Hematopoietic multipotent progenitor cell treated with erythropoietin and hydrocortisone succinate and interleukin-3 and kit ligand, for 4 days (in vitro differentiated cells): ENCODE results near the gene SGIP1.

Experiments used
- DNase-seq: peaks from one replicate; pipeline ENCODE4 v3.0.0-alpha.2; 2015

Gene SGIP1

GRCh38 chr1:66525086-66525485 is 8.9 kb upstream of the SGIP1 start:
- DNase-seq = no peak

DNA sequence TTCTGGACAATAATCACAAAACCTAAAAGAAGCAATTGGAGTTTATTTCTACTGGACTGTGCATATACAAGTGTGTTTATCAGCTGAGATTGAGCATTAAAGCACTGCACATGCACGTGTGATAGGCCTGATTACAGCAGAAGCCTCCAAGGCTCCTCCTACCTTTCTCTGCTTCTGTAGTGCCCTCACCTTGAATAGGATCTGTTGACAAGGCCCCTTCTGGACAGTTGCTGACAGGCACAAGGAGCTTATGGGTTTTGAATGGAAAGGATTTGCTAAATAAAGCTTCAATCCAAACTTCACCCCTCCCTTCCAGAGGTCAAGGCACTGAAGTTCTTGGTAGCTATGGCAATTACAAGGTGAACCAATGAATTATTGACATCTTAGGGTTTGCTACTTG is 7.9 kb upstream of the SGIP1 start:
- no peak for DNase-seq

GRCh38 chr1:66526991-66527390 is 7.0 kb upstream of the SGIP1 start:
- DNase-seq = no peak

GRCh38 chr1:66527686-66528085 is 6.3 kb upstream of the SGIP1 start:
- DNase-seq = no peak

DNA sequence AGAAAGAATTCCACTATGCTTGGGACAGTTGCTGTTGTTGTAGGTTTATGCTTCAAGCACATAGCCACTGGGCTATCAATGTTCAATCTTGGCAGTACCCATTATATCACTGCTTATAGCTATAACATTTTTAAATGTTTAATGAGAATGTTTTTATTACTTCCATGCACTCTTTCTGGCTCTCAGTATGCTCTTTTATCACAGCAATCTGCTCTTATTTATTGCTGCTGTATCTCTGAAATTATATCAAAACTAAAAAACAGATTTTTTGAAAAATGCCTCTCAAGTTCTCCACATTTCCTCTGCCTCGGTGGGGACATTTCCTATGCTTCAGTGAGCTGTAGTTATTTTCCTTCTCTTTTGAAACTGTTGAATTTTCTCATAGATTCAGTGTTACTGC is 5.4 kb upstream of the SGIP1 start:
- DNase-seq = no peak

DNA sequence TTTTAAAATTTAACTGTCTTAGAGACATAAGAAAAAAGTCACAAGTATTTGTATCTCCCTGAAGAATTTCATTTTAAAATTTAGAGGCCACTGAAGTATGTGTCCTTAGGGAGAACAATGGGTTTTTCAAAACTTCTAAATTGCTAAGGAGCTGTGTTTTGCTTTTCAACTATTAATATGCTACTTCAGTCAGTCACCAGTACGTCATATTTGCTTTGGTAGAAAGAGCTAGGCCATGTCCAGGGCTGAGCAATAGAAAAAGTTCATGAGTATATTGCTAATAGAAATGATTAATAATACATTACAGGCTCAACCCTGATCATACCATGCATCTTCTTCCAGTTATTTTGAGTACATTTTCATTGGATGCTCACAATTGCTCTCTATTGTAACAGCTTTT is 1.7 kb upstream of the SGIP1 start:
- no peak for DNase-seq

GRCh38 chr1:66532798-66533783 is 862 bp upstream of the SGIP1 start:
- peak; percentile 47 for DNase-seq

DNA sequence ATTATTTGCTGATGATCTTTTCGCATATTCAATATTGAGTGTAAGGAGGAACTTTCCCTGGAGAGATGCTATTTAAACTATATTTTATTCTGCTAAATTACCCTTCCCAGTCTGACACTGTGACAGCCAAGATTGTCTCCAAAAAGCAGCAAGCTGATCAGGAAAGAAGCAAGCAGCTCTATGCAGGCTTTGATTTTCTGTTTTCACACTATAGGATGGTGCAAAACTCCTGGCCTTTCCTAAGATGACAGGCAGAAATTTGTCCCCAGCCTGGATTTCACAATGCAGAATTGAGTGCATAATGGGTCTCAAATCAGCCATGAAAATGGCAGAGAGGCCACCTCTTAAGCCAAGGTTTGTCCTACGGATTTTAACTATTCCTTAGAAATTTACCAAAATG is 1.1 kb downstream of the SGIP1 start:
- DNase-seq = no peak

GRCh38 chr1:66535853-66536252 is 1.9 kb downstream of the SGIP1 start:
- no peak for DNase-seq

- no peak for DNase-seq
Measured at GRCh38 chr1:66537718-66538117, 3.8 kb downstream of the SGIP1 start.

DNA sequence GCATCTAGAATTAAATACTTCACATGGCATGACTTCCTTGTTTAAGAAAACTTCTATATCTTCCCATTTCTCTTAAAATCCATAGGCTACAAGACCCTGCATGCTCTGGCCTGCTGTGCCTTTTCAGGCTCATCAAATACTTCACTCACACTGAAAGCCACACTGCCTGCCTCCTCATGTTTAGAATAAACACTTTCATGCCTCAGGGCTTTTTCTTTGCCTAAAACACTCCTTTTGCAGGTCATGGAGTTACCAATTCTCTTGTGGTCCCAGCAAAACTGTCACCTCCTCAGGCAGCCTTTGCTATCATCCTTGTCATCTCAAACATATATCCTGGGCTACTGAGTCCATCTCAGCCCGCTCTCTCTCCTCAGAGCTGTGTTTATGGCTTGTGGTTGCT is 5.5 kb downstream of the SGIP1 start:
- no peak for DNase-seq

- DNase-seq = no peak
Measured at GRCh38 chr1:66540434-66541032, 6.6 kb downstream of the SGIP1 start.

DNA sequence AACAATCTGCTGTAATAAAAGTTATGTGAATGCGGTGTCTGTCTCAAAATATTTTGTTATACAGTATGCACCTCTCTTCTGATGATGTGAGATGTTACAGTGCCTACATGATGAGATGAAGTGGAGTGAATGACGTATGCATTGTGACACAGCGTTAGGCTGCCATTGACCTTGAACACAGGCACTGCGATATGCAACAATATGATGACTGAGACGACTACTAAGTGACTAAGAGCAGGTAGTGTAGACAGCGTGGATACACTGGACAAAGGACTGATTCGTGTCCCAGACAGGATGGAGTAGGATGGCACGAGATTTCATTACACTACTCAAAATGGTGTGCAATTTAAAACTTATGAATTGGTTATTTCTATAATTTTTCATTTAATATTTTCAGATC is 8.4 kb downstream of the SGIP1 start:
- DNase-seq = no peak

DNA sequence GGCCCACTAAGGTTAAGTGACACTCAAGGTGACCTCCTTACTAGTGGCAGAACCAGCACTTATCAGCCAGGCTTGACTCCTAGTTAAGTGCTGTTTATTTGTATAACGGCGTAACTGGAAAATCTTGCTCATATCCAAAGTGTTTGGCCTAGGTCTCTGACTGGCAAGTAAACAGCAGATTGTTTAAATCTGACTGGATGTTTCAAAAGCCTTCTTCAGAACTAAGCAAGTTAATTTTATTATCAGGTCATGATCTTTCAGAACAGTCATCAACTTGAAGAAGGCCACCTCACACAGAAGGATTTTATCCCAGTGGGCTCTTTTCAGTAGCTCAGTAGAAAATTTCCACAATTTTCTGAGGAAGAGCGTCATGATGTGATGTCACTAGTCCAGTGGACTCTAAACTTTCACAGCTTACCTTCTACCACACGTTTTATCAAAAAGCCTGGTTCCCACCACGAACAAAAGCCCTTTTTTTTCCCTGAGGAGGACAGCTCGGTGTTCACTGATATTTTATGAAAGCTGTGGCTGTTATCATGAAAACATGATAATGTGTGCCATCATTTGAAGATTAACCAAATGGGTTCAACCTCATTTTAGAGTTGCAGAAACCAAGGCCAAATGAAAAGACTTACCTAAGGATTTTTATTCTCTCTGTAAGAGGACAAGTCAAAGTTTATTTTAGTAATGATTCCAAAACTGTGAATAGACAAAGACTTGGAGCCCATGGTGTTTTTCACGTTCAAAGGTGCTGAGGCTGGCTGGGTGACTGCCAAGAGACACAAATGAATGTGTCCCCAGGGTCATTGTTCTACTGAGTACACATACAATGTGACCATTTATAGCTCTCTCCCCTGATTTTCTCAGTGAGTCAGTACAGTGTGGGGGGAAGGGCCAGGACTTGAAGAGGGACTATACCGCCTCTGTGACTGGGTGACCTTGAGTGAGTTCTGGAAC is 9.1 kb downstream of the SGIP1 start:
- no peak for DNase-seq

DNA sequence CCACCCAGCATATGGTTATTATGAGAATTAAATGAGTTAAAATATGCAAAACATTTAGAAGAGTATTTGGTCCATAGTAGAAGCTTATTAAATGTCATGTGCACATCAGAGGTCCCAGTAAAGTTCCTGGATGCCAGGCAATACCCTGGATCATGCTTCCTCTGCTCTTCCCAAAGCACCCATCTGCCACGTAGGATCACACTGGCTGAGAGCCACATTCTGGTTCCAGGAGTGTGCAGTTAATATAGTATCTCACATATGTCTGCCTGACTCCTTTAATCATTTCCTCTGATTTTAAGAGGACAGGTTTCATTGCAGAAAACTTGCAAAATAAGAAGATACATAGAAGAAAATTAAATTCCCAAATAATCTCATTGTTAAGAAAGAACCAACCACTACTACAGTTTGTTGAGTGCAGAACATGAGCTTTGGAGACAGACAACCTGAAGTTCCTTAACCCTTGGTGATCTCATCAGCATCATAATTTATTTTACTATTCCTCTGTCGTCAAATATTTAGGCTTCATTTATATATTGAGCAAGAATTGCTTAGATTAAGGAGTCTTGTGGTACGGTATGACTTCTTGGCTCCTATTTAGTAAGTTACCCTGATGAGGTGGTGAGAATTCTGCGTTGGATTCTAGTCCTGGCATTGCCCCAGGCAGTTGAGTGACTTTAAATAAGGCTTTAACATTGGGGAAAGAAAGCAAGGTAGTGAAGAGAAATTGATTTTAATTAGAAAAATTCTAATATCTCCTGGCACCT is 12.3 kb downstream of the SGIP1 start:
- no peak for DNase-seq

- no peak for DNase-seq
Measured at GRCh38 chr1:66549017-66549416, 15.1 kb downstream of the SGIP1 start.

DNA sequence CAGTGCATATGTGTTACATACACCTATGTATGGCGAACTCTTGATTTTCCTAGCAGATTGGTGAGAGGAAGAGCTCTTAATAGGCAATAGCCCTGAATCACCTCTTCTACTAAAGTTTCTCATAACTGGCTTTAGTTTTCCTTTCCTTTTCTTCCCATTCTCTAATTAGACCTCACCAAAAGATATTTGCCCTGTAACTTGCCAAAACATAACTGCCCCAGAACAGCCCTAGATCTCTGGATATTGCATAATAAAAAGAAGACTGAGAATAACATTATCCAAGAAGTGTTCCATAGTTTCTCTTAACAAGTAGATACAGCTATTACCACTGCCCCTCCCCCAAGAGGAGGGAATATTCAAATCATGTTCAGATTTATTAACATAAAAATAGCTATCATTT is 16.3 kb downstream of the SGIP1 start:
- no peak for DNase-seq

DNA sequence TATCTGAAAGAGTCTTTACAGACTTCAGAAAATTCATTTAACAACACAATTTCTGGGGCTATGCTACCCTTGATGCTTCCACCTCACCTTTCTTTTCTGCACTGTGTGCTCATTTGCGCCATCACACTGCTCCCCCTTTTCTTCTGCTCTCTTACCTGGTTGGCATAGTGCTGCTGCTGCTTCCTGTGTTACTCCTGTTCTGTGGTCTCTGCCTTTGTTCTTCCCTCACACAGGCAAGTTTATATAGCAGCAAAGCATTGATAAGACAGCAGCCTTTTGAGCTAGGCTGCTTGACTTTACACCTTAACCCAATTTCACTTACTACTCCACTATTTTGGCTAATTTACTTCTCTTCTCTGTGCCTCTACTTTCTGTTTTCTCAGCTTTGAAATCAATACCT is 18.3 kb downstream of the SGIP1 start:
- DNase-seq = no peak

DNA sequence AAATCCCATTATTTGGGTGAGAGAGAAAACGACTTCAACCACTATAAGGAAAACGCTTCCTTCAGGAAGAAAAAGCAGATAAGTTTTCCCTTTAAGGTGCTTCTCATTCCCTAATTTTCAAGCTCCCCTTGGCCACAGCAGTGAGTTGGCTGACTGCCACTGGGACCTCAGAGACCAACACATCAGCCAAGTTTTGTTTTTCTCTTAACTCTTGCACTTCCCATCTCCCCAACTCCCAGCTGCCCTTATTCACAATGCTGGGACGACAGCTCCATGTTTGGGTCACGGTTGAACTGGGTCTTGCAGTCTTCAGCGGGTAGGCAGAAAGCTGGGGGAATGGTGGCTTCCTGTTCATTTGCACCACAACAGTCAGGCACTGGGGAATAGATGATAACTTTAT is 18.9 kb downstream of the SGIP1 start:
- DNase-seq = no peak

DNA sequence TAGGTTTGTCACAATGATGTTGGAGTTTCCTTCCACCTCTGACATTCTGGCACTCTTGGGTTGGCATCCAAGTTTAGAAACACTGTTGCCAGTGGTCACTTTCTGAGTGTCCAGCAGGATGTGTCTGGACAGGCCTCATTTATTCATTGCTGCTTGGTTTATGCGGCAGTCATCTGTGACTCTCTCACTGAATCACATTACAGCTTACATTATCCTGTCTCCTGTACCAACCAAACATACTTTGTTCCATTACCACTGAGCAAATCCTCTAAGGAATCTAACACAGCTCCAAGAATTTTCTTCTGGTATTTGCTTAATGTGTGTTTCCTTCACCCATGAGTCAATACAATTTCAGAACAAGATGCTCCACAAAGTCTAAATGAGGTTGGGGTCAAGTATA is 19.9 kb downstream of the SGIP1 start:
- no peak for DNase-seq

GRCh38 chr1:66556161-66556611 is 22.2 kb downstream of the SGIP1 start:
- DNase-seq = no peak

GRCh38 chr1:66557157-66557556 is 23.2 kb downstream of the SGIP1 start:
- DNase-seq = no peak
